SIG-M5 treated with dmso at 0.1 percent for 504 hours (cell line): Measurements from ENCODE around the gene EFNA3.

ENCODE experiments used
- DNase-seq: peaks from one replicate; lab custom pipeline; 2025; ENCODE audit not compliant: unreplicated experiment; lab: John Stamatoyannopoulos, UW

EFNA3 gene

DNA sequence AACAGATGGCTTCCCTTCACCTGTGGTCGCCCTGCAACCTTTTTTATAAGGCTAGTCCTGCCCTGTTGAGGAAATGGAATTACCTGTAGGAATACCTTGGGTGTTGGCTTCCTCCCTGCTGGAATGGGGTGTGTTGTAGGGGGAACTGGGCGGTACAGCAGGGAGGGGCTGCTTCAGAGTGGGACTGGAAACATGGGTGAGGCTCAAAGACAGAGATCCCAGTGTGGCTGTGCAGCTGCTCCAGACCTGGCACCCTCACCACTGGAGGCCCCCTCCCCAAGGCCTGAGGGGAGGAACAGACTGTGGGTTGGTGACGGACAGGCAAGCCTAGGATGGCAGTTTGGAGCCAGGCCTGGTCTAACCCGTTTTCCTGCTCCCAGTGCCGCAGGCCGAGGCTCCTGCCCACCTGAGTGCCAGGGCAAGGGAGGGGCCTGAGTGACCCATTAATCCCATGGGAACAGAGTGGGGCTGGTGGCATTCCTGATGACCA lies 4.5 kb downstream of the EFNA3 start:
- no peak for DNase-seq

DNA sequence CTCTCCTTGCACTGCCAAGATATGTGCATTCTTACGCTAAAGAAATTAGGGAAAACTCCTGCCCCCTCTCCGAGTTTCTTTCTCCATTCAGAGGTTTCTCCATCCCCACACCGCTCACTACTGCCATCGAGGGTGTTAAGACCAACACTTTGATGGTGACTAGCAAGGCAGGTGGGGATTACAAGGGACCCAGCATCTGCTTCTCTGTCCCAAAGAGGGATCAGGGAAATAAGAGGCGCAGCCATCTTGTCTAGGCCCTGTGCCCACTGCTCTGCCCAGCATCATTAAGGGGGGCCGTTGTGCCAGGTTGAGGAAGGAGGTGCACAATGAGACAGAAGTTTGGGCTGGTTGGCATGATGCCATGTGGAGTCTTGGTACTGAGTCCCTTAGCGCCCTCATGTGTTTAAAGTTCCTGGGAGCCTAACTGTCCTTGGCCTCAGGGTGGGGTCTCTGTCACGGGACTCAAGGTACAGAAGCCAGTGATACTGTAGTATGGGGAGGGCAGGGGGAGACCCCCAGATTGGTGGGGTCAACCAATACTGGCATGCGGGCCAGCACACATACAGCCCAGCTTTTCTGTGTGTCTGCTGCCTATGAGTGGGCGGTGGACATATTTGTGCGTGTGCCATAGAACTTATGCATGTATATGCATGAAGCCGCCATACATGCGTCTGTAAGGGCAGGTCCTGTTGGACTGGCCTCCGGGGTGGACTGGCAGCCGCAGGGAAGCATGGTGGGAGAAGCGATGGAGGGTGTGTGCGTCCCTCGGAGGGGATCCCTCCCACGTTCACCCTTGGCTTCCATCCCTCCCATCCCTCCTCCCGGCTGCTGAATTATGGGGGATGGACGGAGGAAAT lies 5.5 kb downstream of the EFNA3 start:
- DNase-seq: peak; percentile 69

DNA sequence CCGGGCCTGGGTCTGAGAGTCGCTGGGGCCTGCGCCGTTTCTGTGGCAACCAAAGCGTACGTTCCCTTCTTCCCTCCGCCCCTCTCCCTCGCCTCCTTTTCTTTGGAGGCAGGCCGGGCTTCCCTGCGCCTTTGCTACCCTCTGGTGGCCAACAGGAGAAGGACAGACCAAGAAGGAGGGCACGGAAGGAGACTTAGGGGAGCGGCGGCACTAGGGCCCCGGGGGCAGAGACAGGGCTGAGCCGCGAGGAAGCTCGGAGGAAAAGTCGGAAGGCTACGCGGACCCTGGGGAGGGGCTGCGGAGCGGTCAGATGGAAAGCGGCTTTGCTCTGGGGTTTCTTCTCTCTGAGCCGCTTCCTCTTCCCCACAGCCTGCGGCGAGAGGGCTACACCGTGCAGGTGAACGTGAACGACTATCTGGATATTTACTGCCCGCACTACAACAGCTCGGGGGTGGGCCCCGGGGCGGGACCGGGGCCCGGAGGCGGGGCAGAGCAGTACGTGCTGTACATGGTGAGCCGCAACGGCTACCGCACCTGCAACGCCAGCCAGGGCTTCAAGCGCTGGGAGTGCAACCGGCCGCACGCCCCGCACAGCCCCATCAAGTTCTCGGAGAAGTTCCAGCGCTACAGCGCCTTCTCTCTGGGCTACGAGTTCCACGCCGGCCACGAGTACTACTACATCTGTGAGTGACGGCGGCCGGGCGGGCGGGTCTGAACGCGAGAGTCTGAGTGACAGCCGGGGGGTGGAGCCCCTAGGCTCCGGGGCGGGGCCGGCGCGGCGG lies 6.3 kb downstream of the EFNA3 start:
- DNase-seq: peak; percentile 98

DNA sequence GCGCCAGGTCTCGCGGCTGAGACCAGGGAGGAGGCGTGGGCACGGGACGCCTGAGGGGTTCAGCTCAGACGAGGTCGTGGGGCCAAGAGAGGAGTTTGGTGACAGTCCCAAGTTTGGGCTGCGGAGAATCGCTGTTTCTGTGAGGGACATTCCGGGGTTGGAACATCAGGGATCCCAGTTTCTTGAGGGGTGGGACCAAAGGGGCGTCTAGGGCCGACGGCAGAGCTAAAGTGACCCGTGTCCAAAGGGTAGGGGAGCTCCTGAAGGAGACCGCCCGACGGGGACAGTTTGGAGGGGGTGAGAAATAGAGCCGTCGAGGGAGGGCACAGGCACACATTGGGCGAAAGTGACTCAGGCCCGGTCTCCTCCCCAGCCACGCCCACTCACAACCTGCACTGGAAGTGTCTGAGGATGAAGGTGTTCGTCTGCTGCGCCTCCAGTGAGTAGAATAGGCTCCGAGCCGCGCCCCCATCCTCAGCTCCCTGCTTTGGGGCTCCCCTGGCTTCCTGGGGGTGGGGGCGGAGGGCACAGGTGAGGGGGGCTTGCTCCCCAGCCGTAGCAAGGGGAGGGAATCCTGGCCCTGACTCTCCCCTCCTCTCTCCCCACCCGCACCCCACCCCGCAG lies 7.0 kb downstream of the EFNA3 start:
- DNase-seq: peak; percentile 66

DNA sequence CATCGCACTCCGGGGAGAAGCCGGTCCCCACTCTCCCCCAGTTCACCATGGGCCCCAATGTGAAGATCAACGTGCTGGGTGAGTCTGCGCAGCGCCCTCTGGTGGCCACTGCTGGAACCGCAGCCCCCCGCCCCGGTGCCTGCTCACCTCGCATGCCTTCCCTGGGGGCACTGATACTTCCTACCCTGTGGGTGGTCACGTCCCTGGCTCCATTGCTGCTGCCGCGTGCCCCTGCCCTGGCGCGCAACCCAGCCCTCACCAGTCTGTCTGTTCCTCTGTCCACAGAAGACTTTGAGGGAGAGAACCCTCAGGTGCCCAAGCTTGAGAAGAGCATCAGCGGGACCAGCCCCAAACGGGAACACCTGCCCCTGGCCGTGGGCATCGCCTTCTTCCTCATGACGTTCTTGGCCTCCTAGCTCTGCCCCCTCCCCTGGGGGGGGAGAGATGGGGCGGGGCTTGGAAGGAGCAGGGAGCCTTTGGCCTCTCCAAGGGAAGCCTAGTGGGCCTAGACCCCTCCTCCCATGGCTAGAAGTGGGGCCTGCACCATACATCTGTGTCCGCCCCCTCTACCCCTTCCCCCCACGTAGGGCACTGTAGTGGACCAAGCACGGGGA lies 7.6 kb downstream of the EFNA3 start:
- DNase-seq: peak; percentile 70

DNA sequence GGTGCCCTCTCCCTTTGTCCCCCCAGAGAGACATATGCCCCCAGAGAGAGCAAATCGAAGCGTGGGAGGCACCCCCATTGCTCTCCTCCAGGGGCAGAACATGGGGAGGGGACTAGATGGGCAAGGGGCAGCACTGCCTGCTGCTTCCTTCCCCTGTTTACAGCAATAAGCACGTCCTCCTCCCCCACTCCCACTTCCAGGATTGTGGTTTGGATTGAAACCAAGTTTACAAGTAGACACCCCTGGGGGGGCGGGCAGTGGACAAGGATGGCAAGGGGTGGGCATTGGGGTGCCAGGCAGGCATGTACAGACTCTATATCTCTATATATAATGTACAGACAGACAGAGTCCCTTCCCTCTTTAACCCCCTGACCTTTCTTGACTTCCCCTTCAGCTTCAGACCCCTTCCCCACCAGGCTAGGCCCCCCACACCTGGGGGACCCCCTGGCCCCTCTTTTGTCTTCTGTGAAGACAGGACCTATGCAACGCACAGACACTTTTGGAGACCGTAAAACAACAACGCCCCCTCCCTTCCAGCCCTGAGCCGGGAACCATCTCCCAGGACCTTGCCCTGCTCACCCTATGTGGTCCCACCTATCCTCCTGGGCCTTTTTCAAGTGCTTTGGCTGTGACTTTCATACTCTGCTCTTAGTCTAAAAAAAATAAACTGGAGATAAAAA lies 8.4 kb downstream of the EFNA3 start:
- DNase-seq: no peak

DNA sequence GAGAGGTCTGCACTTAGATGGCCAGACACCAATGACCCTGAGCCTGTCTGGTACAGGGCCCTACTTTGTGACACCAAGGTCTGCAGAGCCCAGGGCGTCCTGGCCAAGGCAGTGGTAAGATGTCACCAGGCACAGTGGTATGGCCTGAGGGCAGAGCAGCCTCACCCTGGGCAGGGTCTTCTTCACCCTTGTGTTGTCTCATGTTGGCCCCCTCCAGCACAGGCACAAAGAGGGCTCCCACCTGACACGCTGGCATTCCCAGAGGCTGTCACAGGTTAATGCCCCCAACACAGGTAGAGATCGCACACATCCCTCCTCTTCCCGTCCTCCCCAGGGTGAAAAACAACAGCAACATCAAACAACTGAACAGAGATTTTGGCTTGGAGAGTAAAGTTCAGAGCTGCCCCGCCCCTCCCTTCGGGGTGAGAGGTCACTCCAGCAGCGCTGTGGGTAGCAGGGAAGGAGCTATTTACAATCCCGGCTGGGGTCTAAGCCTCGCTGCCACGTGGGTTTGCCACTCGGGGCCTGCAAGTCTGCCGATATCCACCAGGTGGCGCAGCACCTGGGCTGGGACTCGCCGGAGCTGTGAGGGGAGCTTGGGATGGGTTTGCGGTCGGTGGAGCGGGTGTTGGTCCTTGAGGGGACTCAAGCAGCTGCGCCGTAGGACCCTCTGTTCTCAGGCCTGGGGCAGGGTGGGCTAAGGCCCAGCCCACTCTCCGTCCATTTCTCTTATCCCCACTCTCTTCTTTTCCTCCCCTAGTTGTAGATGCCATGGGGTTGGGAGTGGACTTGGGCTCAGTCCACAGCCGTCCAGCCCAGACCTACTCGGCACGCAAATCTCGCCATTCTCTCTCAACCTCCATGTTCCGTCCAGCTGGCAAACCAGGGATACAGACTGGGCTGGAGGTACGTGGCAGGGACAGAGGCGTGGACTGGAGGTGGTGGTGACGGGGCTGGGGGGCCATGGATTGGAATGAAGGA lies 12.7 kb downstream of the EFNA3 start:
- DNase-seq: peak; percentile 71

DNA sequence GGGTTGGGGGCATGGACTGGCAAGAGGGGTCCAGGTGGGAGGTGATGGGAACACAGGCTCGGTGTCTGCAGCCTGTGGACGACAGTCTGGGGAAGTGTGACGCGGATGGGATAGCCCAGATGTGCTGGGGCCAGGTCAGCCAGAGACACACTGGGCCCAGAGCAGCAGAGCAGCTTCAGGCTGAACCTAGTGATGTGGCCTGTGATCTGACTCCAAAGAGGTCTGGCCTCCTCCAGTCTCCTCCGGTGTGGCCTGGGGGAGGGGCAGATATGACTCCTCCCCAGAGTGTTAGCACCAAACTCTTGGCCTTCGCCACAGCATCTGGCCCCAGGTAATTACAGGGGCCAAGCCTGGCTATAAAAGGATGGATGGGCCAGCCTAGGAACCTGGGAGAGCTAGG lies 13.5 kb downstream of the EFNA3 start:
- no peak for DNase-seq

DNA sequence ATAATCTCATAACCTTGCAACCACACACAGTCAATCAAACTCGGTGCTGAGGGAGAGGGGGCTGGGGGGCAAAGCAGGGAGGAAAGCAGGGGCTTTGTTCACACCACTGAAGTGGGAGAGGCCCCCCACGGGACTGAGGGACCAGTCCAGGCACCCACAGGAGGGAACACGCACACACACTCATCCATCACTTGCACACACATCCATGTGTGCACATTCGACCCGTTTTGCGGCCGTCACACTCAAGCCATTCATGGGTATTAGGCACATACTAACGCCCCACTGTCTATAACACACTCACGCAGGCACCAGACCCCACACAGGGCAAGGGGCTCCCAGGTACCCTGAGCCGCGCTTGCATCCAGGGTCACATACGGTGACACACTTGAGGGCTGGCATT lies 14.0 kb downstream of the EFNA3 start:
- DNase-seq: no peak

DNA sequence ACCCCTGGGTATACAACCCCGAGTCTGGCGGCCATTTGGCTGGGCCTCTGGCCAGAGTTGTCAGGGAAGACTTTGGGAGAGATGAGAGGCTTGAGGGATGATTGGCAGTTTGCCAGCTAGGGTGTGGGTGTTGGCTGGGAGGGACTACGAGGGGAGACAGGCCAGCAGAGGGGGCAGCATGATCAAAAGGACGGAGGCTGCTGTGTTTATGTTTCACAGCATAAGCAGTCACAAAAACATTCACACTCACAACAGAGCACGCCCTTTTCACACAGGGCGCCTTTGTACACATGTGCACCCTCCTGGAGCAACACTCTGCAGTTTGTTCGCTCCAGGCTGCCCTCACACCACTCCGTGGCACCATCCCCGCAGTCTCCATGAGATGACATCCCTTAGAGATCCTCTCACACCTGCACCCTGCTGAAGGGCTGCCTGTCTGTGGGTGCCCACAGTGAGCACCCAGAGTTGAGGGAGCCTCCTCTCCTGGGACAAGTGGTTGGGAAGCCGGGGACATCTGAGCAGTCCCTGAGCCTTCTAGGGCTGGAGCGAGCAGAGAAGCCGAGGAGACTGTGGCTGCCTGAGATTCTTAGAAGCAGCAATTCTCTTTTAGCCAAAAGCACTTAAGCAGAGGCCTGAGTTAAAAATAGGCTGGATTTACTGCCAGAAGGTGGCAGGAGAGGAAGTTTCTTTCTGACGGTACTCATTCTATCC lies 15.4 kb downstream of the EFNA3 start:
- DNase-seq: peak; percentile 51

DNA sequence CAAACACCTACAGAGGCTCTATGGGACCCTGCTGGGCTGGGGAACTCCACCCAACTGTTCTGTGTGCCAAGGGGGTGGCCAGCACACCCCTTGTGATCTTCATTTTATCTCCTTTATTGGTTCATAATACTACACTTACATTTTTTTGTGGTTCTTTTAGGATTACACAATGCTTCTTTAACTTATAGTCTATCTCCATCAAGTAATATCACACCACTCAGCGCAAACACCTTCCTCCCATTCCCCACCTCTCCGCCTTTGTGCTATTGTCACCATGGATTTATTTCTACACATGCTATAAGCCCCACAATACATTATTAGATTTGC lies 15.9 kb downstream of the EFNA3 start:
- no peak for DNase-seq

DNA sequence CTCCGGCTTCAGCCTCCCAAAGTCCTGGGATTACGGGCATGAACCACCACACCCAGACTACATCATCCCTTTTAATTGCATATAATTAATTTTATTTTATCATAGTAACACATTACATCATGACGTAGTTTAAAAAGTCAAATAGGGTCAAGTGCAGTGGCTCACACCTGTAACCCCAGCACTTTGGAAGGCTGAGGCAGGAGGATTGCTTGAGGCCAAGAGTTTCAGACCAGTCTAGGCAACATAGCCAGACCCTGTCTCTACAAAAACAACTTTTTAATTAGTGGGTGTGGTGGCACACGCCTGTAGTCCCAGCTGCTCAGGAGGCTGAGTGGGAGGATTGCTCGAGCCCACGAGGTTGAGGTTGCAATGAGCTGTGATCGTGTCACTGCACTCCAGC lies 20.7 kb downstream of the EFNA3 start:
- no peak for DNase-seq

DNA sequence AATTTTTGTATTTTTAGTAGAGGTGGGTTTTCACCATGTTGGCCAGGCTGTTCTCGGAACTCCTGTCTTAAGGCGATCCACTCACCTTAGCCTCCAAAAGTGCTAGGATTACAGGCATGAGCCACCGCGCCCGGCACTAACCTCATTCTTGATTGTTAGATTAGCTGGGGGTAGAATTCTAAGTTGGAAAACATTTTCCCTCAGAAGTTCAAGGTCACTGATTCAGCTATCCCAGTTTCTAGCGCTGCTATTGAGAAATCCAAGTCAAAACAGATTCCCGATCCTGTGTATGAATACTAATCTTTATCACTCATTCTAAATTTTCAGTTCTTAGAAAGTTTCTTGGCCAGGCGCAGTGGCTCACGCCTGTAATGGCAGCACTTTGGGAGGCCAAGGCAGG lies 24.7 kb downstream of the EFNA3 start:
- DNase-seq: no peak

DNA sequence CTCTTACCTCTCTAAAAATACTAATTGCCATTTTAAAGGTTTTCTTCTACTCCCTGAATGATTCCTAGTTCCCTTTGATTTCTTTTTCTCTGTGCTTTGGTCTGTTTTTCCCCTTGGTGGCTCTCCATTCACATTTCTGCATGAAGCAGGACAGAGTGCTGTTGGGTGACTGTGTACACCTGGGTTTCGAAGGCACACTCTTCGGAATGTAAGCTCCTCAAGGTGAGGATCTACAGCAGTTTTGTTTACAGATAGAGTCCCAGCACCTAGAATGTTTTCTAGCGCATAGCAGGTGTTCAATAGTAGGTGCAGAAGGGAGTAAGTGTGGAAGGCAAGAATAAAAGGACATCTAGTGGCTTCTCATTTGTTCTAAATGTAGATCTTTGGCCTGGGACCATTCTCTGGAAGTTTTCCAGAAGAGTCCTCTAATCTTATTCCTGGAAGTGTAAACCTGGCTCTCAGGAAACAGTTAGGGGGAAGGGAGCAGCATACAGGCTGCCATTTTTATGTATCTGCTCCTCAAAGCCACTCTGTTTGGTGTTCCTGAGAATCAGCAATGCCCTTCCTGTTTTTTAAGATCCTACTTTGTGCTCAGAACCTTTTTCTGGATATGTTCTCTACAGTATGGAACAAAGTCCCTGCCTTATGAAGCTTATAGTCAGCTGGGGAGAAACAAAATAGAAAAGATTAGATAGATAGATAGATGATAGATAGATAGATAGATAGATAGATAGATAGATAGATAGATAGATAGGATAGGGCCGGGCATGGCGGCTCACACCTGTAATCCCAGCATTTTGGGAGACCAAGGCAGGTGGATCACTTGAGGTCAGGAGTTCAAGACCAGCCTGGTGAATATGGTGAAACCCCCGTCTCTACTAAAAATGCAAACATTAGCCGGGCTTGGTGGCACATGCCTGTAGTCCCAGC lies 26.2 kb downstream of the EFNA3 start:
- DNase-seq: no peak

DNA sequence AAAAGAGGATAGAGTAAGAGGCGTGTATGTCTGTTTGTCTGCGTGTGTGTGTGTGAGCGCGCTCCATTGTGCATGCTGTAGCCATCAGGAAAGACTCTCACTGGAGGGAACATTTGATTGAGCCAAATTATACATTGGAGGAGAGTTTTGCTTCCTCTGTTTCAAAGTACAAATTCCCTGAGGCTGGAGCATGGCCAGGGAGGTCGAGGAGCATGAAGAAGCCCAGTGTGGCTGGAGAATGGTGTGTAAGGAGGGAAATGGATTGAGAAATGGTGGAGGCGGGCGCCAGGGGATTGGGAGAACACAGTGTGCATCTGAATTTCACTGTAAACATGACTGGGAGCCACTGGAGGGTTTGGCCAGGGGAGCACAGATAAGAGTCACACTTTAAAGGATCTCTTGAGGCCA lies 27.0 kb downstream of the EFNA3 start:
- no peak for DNase-seq

DNA sequence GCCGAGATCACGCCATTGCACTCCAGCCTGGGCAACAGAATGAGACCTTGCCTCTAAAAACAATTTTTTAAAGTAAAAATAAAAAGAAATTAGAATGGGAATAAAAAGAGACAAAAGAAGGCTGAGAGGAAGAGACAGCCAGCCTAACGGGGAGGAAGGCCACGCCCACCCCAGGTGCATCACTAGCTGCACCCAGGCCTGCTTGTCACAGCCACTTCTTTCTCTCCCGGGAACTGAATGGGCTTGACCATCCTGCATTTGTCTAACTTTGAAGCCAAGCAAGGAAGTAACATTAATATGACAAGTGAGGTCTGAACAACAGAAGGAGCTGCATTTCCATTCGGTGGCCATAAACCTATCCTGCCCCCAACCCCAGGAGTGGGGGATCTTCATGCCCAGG lies 28.2 kb downstream of the EFNA3 start:
- DNase-seq: no peak

DNA sequence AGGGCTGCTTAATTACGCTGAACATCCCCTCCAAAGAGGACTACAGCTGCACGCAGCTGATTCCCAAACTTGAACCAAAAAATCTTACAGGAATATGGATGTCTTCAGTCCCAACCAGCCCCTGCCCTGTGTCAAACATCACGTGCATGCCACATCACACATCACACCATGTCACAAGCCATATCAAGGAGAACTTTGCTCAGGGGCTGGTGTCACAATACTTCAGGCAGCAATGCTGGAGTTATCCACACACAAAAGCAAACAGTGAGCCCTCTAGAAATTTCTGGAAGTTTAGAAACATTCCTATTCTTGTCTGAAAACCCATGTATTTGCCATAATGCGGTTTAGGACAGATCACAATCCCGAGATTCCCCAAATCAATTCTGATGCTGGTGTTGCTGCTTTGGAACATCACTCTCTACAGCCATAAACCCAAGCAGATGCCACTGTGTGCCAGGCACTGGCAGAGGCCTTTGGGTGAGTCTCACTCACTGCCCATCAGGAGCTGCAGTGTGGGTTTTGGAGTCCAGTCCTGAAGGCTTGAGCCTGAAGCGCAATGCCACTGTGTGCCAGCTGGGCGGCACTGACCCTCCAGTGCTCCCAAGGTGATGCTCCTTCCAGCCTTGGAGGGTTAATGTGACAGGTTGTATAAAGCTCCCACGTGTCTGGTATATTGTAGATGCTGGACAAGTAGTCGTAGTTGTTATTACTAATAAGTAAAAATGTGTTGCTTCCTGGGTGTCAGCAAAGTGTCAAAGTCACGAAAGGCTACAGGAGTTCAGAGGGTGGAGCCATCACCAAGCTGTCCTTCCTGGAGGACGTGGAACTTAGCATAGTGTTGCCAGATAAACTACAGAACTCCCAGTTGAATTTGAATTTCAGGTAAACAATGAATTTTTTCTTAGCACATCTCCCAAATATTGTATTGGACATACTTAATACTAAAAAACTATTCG lies 28.9 kb downstream of the EFNA3 start:
- no peak for DNase-seq
